ENCODE results near the gene USP54. TPM values are rescaled to one million over a fixed set of nuclear protein-coding genes. Genes with fewer than 3 reads are reported as not detected.

The USP54 gene
- total RNA-seq, 1 experiment from 2014 or later = 15.0 TPM

- DNase-seq (ENCODE audit: low read depth) = no peak
- in situ Hi-C loops (cut with HindIII; ENCODE audit: low pct_unique_long_range_greater_than_20kb, low sequenced_read_pairs) = no loop called here
Measured at GRCh38 chr10:73494877-73495225, 96.3 kb downstream of the USP54 start.

- in situ Hi-C loops (cut with HindIII; ENCODE audit: low pct_unique_long_range_greater_than_20kb, low sequenced_read_pairs) = no loop called here
- DNase-seq (ENCODE audit: low read depth) = no peak
Measured at GRCh38 chr10:73494213-73494612, 96.9 kb downstream of the USP54 start.

- DNase-seq (ENCODE audit: low read depth) = peak; percentile 14
- in situ Hi-C loops (cut with HindIII; ENCODE audit: low pct_unique_long_range_greater_than_20kb, low sequenced_read_pairs) = no loop called here
Measured at GRCh38 chr10:73493781-73494180, 97.4 kb downstream of the USP54 start.

- in situ Hi-C loops (cut with HindIII; ENCODE audit: low pct_unique_long_range_greater_than_20kb, low sequenced_read_pairs) = no loop called here
- DNase-seq (ENCODE audit: low read depth) = no peak
Measured at GRCh38 chr10:73486601-73487000, 104.5 kb downstream of the USP54 start.

GRCh38 chr10:73485320-73485719 is 105.8 kb downstream of the USP54 start:
- in situ Hi-C loops (cut with HindIII; ENCODE audit: low pct_unique_long_range_greater_than_20kb, low sequenced_read_pairs) = no loop called here
- no peak for DNase-seq (ENCODE audit: low read depth)

GRCh38 chr10:73480158-73480557 is 111.0 kb downstream of the USP54 start:
- in situ Hi-C loops (cut with HindIII; ENCODE audit: low pct_unique_long_range_greater_than_20kb, low sequenced_read_pairs) = no loop called here
- peak; percentile 38 for DNase-seq (ENCODE audit: low read depth)

- in situ Hi-C loops (cut with HindIII; ENCODE audit: low pct_unique_long_range_greater_than_20kb, low sequenced_read_pairs) = no loop called here
- DNase-seq (ENCODE audit: low read depth) = no peak
Measured at GRCh38 chr10:73478636-73479035, 112.5 kb downstream of the USP54 start.

- in situ Hi-C loops (cut with HindIII; ENCODE audit: low pct_unique_long_range_greater_than_20kb, low sequenced_read_pairs) = no loop called here
- no peak for DNase-seq (ENCODE audit: low read depth)
Measured at GRCh38 chr10:73471226-73471625, 119.9 kb downstream of the USP54 start.

GRCh38 chr10:73469579-73469978 is 121.6 kb downstream of the USP54 start:
- in situ Hi-C loops (cut with HindIII; ENCODE audit: low pct_unique_long_range_greater_than_20kb, low sequenced_read_pairs) = no loop called here

GRCh38 chr10:73467206-73467605 is 123.9 kb downstream of the USP54 start:
- in situ Hi-C loops (cut with HindIII; ENCODE audit: low pct_unique_long_range_greater_than_20kb, low sequenced_read_pairs) = no loop called here
- no peak for DNase-seq (ENCODE audit: low read depth)

More at GRCh38 chr10:73469579-73469978, 121.6 kb downstream of the USP54 start:
- no peak for DNase-seq (ENCODE audit: low read depth)

- DNase-seq (ENCODE audit: low read depth) = no peak
- in situ Hi-C loops (cut with HindIII; ENCODE audit: low pct_unique_long_range_greater_than_20kb, low sequenced_read_pairs) = no loop called here
Measured at GRCh38 chr10:73465978-73466726, 125.0 kb downstream of the USP54 start.

- no peak for DNase-seq (ENCODE audit: low read depth)
- in situ Hi-C loops (cut with HindIII; ENCODE audit: low pct_unique_long_range_greater_than_20kb, low sequenced_read_pairs) = no loop called here
Measured at GRCh38 chr10:73460897-73461296, 130.2 kb downstream of the USP54 start.

- DNase-seq (ENCODE audit: low read depth) = no peak
- in situ Hi-C loops (cut with HindIII; ENCODE audit: low pct_unique_long_range_greater_than_20kb, low sequenced_read_pairs) = no loop called here
Measured at GRCh38 chr10:73459683-73460314, 131.3 kb downstream of the USP54 start.

GRCh38 chr10:73456187-73456890 is 134.8 kb downstream of the USP54 start:
- in situ Hi-C loops (cut with HindIII; ENCODE audit: low pct_unique_long_range_greater_than_20kb, low sequenced_read_pairs) = no loop called here
- no peak for DNase-seq (ENCODE audit: low read depth)

GRCh38 chr10:73449113-73449512 is 142.0 kb downstream of the USP54 start:
- in situ Hi-C loops (cut with HindIII; ENCODE audit: low pct_unique_long_range_greater_than_20kb, low sequenced_read_pairs) = no loop called here
- no peak for DNase-seq (ENCODE audit: low read depth)

GRCh38 chr10:73448384-73448783 is 142.8 kb downstream of the USP54 start:
- no peak for DNase-seq (ENCODE audit: low read depth)
- in situ Hi-C loops (cut with HindIII; ENCODE audit: low pct_unique_long_range_greater_than_20kb, low sequenced_read_pairs) = no loop called here
